Retinal pigment epithelial cell (primary cell): Measurements from ENCODE around the gene MARF1.
"Not testable (repeated sequence)": the region's sequence is repeated elsewhere in the genome, so short reads cannot be mapped to it uniquely, and the experiment has no call there.

ENCODE experiments used
- DNase-seq: peaks from one replicate; pipeline ENCODE4 v3.0.0-alpha.2; 2010; ENCODE audit warnings: low read depth
- H3K4me3 ChIP-seq: 2 replicates; pipeline ENCODE4 v1.5.1; 2011; ENCODE audit warnings: mild to moderate bottlenecking, low read length, control low read depth, moderate library complexity
- TF ChIP-seq, protein P1 (sequence below): conservative IDR thresholded peaks from 2 replicates; pipeline ENCODE4 v1.5.1; 2011; ENCODE audit warnings: low read depth, low read length, control low read depth, inconsistent platforms

Gene MARF1

GRCh38 chr16:15665107-15665506, 22.2 kb upstream of the MARF1 start:
- TF ChIP-seq, protein P1, sequence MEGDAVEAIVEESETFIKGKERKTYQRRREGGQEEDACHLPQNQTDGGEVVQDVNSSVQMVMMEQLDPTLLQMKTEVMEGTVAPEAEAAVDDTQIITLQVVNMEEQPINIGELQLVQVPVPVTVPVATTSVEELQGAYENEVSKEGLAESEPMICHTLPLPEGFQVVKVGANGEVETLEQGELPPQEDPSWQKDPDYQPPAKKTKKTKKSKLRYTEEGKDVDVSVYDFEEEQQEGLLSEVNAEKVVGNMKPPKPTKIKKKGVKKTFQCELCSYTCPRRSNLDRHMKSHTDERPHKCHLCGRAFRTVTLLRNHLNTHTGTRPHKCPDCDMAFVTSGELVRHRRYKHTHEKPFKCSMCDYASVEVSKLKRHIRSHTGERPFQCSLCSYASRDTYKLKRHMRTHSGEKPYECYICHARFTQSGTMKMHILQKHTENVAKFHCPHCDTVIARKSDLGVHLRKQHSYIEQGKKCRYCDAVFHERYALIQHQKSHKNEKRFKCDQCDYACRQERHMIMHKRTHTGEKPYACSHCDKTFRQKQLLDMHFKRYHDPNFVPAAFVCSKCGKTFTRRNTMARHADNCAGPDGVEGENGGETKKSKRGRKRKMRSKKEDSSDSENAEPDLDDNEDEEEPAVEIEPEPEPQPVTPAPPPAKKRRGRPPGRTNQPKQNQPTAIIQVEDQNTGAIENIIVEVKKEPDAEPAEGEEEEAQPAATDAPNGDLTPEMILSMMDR, result no peak
- no peak for DNase-seq
- H3K4me3 ChIP-seq, result no peak overlapping the region

- TF ChIP-seq, protein P1, result no peak
- H3K4me3 ChIP-seq, result no peak overlapping the region
Observed at GRCh38 chr16:15660203-15660601, 17.2 kb upstream of the MARF1 start.

GRCh38 chr16:15658556-15658955, 15.6 kb upstream of the MARF1 start:
- no peak for DNase-seq
- H3K4me3 ChIP-seq, result no peak overlapping the region
- TF ChIP-seq, protein P1, result no peak

More at GRCh38 chr16:15660203-15660601, 17.2 kb upstream of the MARF1 start:
- DNase-seq, result no peak

DNA sequence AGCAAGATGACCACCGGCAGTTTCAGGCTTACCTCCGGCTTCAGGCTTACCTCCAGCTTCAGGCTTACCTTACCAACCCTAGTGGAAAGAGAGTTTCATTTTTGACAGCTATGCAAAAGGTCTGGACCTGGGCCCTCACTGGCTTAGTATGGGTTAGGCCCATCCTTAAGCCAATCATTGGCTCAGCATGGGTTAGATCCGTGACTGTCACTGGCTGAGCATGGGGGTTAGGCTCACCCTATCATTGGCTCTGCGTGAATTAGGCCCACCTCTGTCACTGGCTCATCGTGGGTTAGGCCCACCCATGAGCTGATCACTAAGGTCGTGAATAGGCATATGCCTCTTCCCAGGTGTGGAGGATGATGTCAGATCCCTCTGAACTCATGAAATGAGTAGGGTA, 15.2 kb upstream of the MARF1 start:
- TF ChIP-seq, protein P1, result no peak
- no peak for DNase-seq
- H3K4me3 ChIP-seq, result no peak overlapping the region

DNA sequence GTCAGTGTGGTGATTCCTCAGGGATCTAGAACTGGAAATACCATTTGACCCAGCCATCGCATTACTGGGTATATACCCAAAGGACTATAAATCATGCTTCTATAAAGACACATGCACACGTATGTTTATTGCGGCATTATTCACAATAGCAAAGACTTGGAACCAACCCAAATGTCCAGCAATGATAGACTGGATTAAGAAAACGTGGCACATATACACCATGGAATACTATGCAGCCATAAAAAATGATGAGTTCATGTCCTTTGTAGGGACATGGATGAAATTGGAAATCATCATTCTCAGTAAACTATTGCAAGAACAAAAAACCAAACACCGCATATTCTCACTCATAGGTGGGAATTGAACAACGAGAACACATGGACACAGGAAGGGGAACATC, 12.6 kb upstream of the MARF1 start:
- H3K4me3 ChIP-seq, DNase-seq: not testable (repeated sequence)

DNA sequence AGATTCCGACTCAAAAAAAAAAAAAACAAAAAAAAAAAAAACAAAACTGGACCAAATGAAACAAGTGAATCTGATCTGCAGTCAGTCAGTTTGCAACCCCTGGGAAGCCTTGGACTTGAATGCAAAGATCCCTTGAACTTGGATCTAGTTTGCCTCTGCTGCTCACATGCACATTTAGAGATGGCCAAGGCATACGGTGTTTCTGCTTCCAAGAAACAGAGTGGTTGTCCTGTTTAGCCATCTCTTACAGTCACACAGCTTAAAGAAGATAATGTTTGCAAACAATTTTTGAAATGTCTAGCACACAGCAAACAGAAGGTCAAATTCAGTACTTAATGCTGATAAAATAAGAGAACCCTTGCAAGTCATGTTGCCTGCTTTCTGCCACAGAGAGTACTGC, 11.6 kb upstream of the MARF1 start:
- no peak for DNase-seq
- TF ChIP-seq, protein P1, result no peak
- no peak overlapping the region for H3K4me3 ChIP-seq

DNA sequence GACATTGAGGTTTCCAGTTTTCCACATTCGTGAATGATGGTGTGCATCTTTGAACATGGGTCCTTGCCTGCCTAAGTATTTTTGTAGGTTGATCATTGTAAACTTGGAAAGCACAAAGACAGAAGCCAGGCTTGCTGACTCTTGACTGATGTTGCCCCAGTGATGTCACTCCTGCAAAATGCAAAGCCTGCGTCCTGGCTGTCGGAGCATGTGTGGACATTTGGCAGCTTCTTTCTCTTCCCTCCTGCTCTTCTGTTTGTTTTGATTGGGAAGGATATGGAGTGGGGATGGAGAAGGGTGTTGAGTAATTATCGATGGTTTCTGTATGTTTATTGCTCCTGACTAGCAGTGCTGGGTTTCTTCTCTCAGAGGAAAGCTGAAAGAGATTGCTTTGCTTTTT, 10.3 kb upstream of the MARF1 start:
- TF ChIP-seq, protein P1, result no peak
- H3K4me3 ChIP-seq, result no peak overlapping the region
- no peak for DNase-seq
